GM10248 (cell line): ENCODE data around the gene MBNL2.
A peak's percentile ranks its signal among the peaks of the same experiment; 100 is the strongest.

Experiments
- CTCF ChIA-PET: fragments of 300-600 bp; sonication (Branson Sonifier 250); formaldehyde crosslinking; extraction: SDS; loops from one replicate; lab custom pipeline; 2021; ENCODE audit warnings: antibody characterized with exemption; lab: Yijun Ruan, JAX
- POLR2A ChIA-PET: fragments of 350-650 bp; sonication (Branson Sonifier 250); formaldehyde crosslinking; extraction: SDS; loops from one replicate; lab custom pipeline; 2020; ENCODE audit warnings: antibody characterized with exemption; lab: Yijun Ruan, JAX
- DNase-seq: peaks from one replicate; pipeline ENCODE4 v3.0.0; 2012; ENCODE audit errors: extremely low spot score
- TF ChIP-seq, protein P1 (sequence below): IDR thresholded peaks from 2 replicates; pipeline ENCODE4 v1.5.1; 2012; ENCODE audit warnings: mild to moderate bottlenecking, low read depth; ENCODE audit errors: extremely low read depth, missing control alignments, control extremely low read depth

The MBNL2 gene

DNA sequence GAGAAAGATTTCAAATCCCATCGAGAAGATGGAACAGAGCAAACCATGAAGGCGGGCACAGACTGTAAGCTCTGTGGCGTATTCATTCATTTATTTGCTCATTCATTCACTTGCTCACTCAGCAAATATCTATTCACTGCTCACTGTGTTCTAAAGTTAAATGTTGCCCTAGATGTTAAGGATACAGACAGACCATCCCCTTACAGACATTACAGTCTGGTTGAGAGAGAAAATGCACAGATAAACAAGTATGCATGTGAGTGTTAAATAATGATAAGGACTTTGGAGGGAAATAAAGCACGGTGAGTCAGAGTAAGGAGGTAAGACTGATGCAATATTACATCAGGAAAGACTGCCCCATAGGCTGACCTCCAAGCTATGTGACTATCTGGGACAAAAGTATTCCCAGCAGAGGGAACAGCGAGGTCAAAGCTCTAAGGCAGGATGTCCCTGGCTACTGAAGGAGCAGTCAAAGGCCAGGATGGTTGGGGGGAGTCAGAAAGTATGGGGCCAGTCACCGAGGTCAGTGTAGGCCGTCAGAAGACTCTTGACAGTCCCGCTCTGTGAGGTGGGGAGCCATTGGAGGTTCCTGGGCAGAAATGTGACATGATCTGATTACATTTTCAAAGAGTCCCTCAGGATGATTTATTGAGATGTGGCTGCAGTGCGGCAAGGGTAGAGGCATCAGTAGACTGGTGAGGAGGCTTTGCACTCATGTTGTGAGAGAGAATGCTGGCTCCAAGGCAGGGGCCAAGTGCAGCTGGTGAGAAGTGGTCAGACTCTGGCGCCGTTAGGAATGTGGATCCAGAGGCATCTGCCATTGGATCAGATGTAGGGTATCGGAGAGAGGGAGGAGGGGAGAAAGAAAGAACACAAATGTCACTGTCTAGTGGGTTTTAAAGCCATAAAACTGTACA is 37.9 kb downstream of the MBNL2 start:
- TF ChIP-seq, protein P1, sequence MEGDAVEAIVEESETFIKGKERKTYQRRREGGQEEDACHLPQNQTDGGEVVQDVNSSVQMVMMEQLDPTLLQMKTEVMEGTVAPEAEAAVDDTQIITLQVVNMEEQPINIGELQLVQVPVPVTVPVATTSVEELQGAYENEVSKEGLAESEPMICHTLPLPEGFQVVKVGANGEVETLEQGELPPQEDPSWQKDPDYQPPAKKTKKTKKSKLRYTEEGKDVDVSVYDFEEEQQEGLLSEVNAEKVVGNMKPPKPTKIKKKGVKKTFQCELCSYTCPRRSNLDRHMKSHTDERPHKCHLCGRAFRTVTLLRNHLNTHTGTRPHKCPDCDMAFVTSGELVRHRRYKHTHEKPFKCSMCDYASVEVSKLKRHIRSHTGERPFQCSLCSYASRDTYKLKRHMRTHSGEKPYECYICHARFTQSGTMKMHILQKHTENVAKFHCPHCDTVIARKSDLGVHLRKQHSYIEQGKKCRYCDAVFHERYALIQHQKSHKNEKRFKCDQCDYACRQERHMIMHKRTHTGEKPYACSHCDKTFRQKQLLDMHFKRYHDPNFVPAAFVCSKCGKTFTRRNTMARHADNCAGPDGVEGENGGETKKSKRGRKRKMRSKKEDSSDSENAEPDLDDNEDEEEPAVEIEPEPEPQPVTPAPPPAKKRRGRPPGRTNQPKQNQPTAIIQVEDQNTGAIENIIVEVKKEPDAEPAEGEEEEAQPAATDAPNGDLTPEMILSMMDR = no peak
- POLR2A ChIA-PET = interaction anchor here (0.6 kb wide), 1 partner anchor 60 kb away, joined by 3 read pairs; no protein-coding TSS in a partner anchor
- CTCF ChIA-PET = interaction anchor here (1.4 to 2.1 kb wide), 2 partner anchors 11 to 13 kb away, joined by 3 to 8 read pairs; no protein-coding TSS in a partner anchor
- no peak for DNase-seq

DNA sequence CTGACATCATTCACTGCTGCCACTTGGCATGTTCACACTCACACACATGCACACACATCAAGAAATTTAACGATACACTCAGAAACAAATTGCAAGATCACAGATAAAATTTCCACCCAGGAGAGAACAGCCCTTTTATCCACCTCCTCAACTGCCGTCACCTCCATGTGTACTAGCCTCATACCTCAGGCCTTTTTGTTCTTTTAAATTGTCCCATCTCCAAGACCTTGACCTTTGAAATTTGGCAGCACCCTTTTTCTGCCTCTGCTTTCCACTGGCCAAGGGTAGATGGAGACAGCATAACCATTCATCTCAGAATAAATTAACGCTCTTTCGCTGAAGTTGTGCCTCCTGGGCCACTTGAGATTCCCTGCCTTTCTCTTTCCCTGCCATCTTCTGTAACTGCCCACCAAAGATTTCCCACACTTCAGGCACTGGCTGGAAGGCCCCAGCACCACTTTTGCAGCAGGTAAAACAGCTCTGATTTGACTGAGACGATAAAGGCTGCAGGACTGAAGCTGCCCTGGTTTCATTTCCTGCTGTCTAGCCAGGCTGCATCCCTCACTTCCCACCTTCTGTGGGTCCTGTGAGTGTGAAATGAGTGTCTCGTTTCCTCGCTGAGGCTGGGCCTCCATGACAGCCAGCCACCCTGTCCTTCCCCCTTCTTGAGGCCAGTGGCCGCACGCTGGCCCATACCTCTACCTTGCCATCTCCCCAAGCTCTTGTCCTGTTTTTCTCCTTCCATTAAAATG is 39.3 kb downstream of the MBNL2 start:
- POLR2A ChIA-PET = no interaction called here
- DNase-seq = peak; percentile 54
- CTCF ChIA-PET = interaction anchor here (0.9 to 2.1 kb wide), 7 partner anchors 12 to 83 kb away, joined by 3 to 8 read pairs (median 3); no protein-coding TSS in a partner anchor

DNA sequence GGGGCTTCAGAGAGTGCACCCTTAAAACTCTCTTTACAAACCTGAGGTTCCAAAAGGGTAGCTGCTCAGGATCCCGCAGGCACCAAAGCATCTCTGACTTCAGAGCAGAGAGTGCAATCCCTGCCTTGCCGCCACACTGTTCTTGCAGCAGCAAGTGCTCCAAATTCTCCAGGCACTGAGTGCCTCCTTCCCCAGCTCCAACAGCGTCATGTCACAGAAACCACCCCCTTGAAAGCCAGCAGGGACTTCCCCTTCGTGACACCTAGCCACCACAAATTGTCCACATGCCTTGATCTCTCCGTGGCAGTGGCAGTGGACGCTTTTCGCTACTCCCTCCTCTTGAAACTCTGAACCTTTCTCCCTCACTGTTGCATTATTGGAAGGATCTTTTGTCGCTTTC is 39.9 kb downstream of the MBNL2 start:
- ChIA-PET CTCF (interaction anchor here (1.0 to 2.1 kb wide), 5 partner anchors 11 to 73 kb away, joined by 3 to 8 read pairs (median 3); no protein-coding TSS in a partner anchor), POLR2A (no interaction called here)
- TF ChIP-seq, protein P1 = no peak

More for the DNA sequence above, 39.3 kb downstream of the MBNL2 start:
- TF ChIP-seq, protein P1 = no peak

DNA sequence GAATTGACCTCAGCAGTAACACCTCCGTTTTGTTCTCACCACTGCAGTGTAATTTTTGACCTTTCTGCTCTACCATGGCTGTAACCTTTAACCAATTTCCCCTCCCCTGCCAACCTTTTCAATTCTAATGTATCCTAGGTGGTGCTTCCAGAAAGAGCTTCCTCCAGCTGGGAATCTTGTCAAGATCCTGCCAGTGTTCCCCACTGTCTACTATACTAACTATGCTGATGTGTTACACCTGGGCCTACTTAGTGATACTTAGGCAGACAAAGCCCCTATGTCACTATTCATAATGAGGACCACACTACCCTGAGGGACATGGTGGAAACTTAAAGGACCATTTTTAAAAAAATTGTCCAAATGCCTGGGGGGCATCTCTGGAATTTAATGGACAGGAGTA is 41.0 kb downstream of the MBNL2 start:
- POLR2A ChIA-PET = no interaction called here
- TF ChIP-seq, protein P1 = no peak
- DNase-seq = no peak
- CTCF ChIA-PET = interaction anchor here (1.3 to 1.4 kb wide), 2 partner anchors 31 to 96 kb away, joined by 3 read pairs; no protein-coding TSS in a partner anchor

More for the DNA sequence above, 39.9 kb downstream of the MBNL2 start:
- DNase-seq = no peak

DNA sequence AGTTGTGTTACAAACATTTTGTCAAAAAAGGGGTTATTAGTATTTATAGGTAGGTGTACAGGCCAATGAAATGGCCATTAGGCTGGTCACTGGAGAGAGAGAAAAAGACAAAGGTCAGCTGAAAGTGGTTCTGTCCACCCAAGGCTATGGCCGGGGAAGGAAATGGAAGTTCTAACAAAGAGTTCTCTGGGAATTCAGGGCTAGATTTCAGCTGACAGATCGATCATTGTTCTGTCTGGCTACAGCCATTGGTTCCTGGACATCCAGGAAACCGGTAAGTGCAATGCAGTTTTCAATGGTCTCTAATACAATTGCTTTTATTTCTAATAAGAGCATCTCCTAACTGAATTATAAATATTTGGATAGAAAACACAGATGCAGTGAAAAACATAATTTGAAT is 42.5 kb downstream of the MBNL2 start:
- DNase-seq = no peak
- CTCF ChIA-PET = interaction anchor here (1.5 to 2.8 kb wide), 2 partner anchors 14 to 34 kb away, joined by 3 to 10 read pairs; no protein-coding TSS in a partner anchor
- TF ChIP-seq, protein P1 = no peak
- POLR2A ChIA-PET = no interaction called here

DNA sequence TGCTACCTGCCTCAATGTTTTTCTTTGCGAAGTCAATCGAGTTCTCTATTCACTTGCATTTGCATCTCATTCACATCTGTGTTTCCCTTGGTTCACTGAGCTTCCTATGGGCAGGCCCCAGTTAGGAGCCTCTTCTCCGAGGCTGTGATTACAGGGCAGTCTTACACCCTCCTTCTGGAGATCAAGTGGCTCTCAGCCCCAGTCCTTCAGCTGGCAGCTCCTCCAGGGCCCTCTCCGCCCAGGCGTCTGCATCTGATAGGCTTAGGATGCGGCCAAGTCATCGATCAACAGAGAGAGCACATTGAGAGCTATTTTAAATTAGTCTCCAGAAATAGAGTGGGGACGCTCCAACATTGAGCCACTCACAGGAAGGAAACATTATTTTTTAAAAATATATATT is 44.2 kb downstream of the MBNL2 start:
- no peak for DNase-seq
- TF ChIP-seq, protein P1 = no peak
- ChIA-PET CTCF (interaction anchor here (1.9 to 2.8 kb wide), 2 partner anchors 9 to 16 kb away, joined by 4 to 10 read pairs; no protein-coding TSS in a partner anchor), POLR2A (interaction anchor here (0.6 kb wide), 1 partner anchor 68 kb away, joined by 3 read pairs; no protein-coding TSS in a partner anchor)
